ENCODE data around the gene ULBP1.
"Not testable (repeated sequence)": the region's sequence is repeated elsewhere in the genome, so short reads cannot be mapped to it uniquely, and the experiment has no call there.

The ULBP1 gene, protein sequence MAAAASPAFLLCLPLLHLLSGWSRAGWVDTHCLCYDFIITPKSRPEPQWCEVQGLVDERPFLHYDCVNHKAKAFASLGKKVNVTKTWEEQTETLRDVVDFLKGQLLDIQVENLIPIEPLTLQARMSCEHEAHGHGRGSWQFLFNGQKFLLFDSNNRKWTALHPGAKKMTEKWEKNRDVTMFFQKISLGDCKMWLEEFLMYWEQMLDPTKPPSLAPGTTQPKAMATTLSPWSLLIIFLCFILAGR

DNA sequence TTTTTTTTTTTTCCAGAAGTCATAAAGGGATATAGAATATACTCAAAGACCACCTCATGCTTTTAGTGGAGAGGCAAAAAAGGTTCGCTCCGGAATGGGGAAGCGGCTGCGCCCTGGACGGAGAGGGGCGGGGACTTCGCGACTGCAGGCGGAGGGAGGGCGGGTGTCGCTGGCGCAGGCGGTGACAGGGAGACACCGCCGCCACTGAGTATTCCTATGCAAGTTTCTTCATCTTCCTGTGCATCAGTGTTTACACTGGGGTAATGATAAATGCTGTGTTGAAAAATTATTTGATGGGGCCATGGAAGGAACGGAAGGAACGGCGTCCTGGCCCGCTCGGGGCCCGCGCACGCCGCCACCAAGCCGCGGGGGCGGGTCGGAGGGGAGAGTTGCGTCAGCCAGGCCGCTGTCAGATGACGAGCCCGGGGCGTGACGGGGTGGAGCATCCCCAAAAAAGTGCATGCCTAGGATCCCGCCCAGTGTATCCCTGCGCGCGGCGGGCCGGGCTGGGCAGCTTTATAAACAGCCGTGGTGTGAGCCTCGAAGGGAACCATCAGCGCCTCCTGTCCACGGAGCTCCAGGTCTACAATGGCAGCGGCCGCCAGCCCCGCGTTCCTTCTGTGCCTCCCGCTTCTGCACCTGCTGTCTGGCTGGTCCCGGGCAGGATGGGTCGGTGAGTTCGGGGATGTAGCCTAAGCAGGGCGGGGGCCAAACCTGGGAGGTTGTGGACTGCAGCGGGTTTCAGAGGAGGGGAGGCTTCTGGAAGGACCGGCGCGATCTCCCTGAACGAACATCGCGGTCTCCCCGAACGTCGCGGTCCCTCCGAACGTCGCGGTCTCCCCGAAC lies at the start of gene ULBP1:
TSS of gene ULBP1 (plus strand) at position 482 of the 846 bp plus-strand sequence. CDS start at position 589, 107 bp downstream.
- peak; percentile 91 for DNase-seq (ENCODE audit: low spot score)

DNA sequence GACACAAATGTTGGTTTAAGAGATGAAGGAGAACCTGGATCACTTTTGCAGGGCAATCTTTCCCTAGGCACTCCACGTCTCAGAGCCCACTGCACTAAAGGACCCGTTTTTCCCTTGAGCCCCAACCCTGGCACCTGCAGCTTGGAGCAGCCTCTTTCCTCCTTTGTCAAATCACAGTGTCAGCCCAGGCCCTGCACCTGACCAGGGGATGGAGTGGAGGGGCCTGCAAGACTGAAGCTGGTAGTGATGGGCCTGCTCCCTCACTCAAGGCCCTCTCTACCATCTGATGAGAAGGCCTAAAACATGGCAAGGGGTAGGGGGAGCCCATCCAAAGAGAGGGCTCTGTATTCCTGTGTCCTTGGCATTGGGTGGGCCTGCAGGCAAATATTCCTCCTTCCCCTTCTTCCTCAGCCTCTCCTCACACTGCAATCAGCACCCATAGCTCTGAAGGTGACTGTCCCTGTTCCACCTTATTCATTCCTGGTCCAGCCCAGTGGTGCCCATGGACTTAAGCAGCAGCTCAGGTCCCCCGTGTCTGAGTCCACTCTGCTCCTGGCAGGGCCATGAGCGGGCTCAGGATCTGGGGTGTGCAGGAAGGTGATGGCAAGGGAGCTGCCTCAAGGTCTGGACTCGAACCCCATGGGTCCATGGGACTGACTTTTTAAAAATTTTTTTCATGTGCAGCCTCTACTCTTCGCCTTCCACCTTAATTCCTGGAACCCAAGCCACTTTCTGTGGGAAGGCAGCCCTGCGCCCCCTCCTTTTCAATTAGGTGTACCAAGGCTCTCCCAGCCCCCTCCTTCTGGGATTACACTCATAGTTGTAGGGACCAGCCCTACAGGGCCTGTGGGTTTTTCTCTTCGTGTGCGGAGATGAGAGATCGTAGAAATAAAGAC lies 47.5 kb upstream of the ULBP1 start:
- DNase-seq (ENCODE audit: low spot score), result no peak

DNA sequence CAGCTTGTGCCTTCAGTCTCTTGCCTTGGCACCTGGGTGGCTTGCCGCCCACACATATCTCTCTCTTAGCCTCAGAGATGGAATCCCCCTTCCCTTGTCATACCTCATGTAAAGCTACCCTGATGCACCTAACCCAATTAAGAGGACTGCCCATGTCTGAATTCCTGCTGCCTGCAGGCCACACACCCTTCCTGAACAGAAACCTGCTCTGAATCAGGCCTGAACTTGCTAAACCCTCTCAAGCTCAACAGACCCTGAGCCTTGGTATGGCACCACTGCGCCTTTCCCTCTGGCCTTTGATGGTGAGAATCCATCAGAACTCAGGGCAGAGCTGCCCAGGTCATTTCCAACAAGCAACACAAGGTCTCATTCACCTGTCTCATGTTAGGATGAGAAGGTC lies 46.1 kb upstream of the ULBP1 start:
- no peak for DNase-seq (ENCODE audit: low spot score)

DNA sequence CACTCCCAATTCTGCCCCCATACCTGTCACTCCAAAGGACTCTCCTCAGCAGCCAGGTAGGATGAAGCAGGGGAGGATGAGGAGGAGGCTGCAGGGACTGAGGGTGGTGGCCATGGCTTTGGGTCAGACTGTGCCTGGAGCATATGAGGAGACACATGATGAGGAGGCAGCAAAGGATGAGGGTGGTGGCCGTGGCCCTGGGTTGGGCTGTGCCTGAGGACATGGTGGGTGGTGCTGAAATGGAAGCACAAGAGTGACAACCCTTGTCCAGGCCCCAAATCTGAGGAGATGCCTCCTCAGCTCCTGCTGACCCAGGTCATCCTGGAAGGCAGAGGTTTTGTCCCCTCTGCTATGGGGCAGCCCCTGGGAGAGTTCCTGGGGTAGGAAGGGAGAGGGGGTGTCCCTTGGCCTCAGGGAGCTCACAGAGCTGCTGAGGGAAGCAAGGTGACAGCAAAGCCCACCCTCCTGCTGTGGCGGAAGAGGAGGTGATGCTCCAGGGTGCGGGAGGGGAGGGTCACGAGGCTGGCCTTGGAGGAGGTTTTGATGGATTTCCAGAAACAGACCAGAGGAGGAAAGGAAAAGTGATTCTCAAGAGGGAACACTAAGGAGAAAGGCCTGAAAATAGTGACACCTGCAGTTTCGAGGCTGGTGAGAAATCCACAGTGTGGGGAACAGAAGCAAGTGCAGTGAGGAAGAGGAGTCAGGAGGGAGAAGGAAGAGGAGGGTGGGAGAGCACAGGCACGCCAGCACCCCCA lies 45.4 kb upstream of the ULBP1 start:
- DNase-seq (ENCODE audit: low spot score), result no peak

DNA sequence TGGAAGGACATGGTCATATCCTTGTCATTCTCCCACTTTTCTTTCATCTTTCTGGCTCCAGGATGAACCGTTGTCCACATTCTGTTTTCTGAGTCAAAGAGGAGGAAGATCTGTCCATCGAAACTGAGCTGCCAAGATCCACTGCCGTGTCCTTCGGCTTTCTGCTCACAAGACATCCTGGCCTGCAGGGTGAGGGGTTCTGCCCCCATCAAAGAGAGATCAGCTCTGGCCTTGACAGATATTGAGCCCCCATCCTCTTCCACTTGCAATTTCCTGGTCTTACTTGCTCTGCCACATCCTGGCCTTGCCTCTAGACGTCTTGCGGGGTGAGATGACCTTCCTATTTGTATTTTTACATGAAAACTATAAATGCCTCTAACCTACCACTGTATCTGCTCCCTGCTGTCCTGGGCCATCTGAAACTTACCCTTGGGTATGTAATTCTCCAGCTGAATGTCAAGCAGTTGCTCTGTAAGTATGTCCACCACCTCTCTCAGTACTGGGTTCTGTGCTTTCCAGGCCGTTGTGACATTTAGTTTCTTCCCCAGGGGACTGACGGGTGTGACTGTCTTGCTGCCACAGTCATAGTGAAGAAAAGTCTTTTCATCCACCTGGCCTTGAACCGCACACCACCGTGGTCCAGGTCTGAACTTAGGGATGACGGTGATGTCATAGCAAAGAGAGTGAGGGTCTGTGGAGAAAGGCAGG lies 44.5 kb upstream of the ULBP1 start:
- not testable (repeated sequence) for DNase-seq (ENCODE audit: low spot score)

DNA sequence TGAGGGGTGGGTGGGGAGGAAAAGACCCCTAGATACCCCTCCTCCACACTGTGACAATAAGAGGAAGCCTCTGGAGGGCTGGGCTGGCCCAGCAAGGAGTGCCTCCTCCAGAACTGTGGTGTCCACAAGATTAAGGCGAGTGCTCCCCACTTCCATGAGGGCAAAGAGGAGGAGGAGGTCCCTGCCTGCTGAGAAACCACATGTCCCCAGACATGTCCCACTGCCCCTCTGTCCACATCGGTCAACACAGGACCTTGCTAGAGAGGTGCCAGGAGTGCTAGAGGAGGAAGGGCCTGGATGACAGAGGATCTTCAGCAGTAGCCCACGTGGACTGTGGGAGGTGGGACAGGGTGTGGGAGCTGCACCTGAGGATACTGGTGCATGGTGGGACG lies 43.9 kb upstream of the ULBP1 start:
- no peak for DNase-seq (ENCODE audit: low spot score)

DNA sequence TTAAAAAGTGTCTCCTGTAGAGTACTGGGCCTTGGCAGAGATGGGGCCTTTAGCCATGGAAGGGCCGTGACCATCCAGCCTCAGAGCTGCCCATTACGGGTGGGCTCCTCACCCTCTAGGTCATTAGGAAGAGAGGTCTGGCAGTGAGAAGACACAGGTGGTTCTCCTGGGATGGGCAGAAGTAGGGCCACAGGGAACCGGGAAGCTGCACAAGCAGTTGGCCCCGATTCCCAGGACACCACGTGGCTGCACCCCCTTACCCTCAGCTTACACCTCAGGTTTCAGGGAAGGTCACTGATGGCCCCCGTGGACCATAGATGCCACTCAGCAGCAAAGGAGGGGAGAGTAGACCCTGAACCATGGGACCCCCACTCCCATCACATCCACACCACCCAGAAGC lies 42.4 kb upstream of the ULBP1 start:
- no peak for DNase-seq (ENCODE audit: low spot score)

DNA sequence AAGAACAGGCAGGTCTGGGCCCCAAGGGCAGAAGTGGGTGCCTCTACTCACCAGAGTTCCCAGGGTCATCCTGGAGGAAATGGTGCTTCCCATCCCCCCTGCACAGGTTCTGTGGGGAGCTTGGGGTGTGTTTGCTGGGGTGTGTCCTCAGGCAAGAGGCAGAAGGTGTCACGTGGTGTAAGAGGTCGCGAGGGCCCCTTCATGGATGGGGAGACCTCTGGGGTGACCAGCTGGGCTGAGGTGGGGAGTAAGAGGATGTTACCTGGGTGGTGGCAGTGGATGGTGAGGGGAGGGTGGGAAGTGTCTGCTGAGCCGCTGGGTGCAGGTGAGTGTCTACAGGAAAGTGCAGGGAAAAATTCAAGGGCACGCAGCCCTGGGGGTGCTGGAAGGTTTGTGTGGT lies 41.7 kb upstream of the ULBP1 start:
- DNase-seq (ENCODE audit: low spot score), result not testable (repeated sequence)

DNA sequence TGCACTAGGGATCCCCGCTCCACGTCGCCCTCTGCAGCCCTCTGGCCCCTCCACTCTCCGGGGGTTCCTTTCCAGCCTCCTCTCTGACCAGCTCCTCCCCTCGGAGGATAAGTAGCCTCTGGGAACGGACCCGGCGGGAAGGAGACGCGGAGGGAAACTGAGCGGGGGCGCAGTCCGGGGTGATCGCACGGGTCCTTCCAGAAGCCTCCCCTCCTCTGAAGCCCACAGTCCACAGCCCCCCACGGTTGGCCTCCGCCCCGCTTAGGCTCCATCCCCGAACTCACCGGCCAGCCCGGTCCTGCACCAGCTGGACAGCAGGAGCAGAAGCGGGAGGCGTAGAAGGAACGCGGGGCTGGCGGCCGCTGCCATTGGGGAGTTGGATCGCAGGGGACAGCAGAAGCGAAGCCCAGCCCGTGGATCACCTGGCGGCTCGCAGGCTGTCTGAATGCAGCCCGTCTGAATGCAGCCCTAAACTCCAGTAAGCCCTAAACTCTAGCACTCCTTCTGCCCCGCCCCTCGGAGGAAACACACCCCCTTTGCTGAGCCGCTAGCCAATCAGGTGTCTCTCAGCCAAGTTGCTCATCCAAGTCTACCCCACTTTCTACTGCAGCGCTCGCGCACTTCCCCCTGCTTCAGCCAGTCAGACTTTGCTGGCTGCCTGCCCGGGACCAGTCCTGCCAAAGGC lies 41.0 kb upstream of the ULBP1 start, which contains the start of gene RAET1G:
TSS of gene RAET1G (minus strand) at position 480 of the 685 bp plus-strand sequence. CDS start at position 369, 111 bp downstream.
- peak; percentile 79 for DNase-seq (ENCODE audit: low spot score)

DNA sequence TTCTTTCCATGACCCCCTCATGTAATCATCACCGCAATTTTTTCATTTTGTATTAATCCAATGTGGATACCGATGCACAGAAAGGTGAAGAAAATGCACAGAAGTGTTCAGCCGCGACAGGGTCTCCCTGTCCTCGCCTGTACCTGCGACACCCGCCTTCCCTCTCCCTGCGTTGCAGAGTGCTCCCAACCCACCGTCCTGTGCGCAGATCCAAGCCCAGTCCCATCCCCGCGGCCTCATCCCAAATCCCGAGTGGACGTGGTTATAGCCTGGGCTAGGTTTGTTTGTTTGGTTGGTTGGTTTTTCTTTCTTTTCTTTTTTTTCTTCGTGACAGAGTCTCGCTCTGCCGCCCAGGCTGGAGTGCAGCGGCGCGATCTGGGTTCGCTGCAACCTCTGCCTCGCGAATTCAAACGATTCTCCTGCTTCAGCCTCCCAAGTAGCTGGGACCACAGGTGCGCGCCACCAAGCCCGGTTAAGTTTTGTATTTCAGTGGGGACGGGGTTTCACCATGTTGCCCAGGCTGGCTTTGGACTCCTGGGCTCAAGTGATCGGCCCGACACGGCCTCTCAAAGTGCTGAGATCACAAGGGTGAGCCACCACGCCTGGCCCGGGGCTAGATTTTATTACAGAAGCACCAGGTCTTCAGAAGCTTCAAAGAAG lies 40.3 kb upstream of the ULBP1 start:
- no peak for DNase-seq (ENCODE audit: low spot score)

DNA sequence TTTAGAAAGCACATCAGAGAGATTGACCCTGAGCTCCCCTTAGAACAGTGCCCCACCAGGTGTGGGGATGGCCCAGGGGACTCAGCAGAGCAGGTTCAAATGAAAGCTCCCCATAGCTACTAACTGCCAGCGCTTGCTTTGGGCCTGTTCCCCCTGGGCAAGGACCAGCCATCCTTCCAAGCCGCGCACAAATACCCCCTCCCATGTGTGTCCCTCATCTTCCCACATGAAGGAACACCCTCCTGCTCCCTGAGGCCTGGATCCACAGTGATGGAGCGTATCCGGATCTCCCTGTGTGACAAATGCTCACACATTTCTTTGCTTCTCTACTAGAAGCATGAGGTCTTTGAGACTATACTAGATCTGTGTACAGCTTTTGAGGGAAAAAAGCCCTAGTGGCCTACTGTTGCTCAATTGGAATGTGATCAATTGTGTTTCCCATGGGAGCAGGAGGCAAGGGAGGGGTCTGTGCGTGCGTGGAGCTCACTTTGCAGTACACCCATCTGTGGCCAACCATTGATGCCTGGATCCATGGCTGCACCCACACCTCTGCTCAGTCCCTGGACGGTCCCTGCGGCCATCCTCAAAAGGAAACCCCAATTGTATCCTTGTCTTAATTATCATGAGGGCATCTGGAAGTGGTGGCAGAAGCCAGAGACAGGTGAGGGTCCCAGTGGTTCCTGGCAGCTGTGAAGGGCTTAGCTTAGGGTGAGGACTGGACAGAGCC lies 39.4 kb upstream of the ULBP1 start:
- DNase-seq (ENCODE audit: low spot score), result no peak

DNA sequence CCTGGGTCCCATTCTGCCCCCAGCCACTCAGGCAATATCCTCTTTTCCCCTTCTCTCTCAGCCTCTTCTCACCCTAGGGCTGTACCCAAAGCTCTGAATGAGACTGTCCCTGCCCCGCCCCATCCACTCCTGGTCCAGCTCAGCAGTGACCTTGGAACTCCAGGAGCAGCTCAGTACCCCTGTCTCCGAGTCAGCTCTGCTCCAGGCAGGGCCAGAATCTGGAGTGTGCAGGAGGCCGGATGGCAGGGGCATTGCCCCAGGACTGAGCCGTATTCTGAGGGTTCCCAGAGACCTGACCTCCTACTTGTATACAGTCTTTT lies 38.9 kb upstream of the ULBP1 start:
- no peak for DNase-seq (ENCODE audit: low spot score)

DNA sequence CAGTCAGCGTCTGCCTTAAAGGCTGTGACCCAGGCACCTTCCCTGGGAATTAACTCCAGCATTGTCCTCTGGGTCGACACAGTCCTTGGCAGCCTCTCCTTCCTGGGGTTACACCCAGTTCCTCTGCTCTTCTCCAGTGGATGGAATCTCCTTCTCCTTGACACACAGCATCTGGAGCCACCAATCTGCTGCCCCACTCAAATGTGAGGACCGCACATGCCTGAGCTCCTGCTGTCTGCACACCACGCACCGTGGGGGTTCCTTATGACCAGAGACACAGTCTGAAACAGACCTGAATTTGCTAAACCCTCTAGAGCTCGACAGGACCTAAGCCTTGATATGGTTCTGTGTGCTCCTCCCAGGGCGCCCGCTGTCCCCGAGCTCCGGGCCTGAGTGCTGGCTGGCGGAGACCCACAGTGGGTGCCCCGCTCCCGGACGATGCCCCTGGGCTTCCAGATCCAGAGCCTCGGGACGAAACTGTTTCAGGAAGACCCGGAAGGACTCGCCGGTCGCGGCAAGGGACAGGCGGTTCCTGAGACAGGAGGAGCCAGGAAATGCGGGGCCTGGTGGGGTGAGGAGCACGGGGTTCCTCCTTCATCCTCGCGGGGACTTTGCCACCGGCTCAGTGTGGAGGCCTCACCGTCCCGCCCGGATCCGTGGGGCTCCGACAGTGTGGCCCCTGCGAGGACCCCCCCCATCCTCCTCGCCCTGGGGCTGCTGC lies 38.3 kb upstream of the ULBP1 start:
- DNase-seq (ENCODE audit: low spot score), result no peak

DNA sequence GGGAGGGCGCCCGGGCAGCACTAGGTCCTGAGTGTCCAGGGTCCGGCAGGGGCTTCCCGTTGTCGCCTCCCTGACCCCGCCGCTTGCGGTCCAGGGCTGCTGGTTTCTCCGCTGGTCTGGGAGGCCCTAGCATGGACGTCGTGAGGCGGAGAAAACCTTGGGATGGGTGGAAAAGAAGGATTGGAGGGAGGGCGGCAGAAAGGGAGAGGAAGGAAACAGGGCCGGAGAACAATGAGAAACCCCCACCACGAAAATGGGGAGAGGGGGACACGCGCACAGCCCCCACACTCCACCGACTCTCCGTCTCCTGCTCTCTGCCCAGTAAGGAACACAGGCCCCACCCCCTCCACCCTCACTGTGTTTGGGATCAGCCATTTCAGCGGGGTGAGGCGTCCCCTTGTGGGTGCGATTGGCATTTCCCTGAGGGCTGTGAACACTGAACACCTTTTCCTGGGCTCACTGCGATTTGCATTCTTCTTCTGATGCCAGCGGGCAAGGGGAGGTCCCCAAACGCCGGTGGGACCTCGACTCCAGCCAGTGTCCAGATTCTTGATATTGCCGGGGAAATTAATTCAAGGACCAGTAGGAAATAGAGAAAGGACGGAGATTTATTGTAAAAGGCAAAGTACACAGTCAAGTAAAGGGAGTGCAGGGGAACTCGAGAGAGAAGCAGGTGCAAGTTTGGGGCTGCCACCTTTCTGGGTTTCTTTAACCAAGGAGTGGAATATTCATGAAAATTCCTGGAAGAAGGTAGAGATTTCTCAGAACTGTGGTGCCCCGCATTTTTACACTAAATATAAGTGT lies 37.6 kb upstream of the ULBP1 start:
- peak; percentile 81 for DNase-seq (ENCODE audit: low spot score)

DNA sequence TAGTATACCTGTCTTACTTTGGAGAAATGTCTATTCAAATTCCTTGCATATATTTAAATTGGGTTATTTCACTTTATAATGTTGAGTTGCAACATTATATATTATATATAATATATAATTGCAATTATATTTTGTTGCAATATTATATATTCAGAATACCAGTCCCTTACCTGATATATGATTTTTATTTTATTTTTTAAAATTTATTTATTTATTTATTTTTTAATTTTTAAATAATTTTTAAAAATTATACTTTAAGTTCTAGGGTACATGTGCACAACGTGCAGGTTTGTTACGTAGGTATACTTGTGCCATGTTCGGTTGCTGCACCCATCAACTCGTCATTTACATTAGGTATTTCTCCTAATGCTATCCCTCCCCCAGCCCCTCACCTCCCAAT lies 36.7 kb upstream of the ULBP1 start:
- not testable (repeated sequence) for DNase-seq (ENCODE audit: low spot score)

DNA sequence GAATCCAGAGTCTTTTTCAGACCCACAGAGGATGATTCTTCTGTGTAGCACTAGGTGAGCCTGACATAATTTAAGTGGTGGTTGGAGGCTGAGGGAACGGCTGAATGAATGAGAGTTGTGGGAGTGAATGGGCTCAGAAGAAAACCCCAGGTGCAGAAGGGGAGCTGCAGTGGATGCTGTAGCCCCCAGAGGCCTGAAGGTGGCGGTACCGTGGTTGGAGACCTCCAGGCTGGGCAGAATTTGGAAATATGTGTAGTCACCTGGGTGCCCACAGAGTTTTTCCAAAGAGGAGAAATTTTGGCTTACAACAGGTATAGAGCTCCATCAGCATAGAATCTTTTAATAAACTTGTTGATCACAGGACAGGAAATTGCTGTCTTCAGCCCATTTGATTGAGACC lies 34.3 kb upstream of the ULBP1 start:
- DNase-seq (ENCODE audit: low spot score), result no peak

DNA sequence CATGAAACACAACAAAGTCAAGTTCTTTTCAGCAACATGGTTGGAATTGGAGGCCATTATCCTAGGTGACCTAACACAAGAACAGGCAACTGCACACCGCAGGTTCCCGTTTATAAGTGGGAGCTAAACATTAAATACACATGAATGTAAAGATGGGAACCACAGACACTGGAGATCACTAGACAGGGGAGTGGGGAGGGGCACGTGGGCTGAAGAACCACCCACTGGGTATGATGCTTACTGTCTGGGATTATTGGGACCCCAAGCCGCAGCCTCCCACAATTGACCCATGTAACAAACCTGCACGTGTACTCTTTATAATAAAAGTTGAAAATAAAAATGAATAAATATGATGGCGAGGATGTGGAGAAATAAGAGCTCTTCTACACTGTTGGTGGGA lies 32.2 kb upstream of the ULBP1 start:
- DNase-seq (ENCODE audit: low spot score), result no peak

DNA sequence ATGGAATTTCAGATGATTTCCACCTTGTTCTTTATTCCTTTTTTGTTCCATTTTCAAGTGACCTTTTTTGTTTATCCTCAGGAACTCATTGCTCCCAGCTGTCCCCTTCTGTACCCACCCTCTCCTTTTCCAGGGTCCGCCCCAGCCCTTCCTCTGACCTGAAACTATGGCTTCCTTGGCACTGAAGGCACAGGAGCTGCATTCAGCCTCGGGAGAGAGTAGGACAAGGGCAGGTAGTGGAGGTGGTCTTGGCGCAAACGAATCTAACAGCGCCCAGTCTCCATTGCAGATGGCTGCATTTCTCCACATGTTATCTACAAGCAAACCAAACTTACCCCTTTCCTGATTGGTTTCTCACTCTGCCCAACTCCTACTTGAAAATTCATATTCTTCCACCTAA lies 30.7 kb upstream of the ULBP1 start:
- DNase-seq (ENCODE audit: low spot score), result no peak
